ENCODE measurements around the gene ASB10.

The ASB10 gene

DNA sequence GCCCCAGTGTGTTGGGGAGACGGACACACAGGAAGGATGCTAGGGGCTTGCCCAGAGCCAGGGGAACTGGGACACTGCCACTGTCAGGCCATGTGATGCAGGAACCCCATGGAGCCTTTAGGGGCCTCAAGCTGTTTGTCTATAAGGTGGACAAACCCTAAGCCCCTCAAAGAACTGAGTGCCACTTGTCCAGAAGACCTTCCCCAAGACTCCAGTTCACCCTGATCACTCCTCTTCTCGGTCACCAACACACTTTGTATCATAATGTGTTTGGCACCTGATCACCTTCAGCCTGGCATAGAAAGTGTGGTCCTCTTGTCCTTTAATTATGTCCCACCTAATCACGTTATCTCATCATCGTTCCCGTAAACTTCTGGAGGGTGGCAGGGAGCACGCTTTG, 22.5 kb upstream of the ASB10 start:
- DNase-seq = no peak

DNA sequence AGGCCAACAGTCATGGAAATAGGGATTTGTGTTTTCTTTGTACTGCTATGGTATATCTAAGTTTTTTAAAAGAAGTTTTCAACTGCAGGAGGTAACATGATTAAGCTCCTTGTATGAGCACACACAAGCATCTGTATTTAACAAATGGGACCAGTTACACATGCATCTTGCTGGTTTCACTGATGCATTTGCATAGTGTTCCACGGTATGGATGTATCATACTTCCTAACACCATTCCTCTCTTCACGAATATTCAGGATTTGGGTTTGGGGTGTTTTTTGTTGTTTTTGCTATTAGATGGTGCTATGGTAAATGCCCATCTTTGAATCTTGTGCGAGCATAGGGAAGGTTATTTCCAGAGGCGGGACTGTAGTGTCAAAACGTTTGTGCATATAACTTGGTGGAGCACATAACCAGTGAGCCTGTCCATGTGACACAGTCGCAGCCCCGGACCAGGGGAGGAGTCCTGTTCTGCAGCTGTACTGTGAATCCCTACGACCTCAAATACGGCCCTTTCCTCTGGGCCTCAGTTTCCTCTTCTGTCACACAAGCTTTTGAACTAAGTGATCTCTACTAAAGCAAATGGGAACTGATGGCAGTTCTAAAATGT, 21.3 kb upstream of the ASB10 start:
- DNase-seq = no peak

DNA sequence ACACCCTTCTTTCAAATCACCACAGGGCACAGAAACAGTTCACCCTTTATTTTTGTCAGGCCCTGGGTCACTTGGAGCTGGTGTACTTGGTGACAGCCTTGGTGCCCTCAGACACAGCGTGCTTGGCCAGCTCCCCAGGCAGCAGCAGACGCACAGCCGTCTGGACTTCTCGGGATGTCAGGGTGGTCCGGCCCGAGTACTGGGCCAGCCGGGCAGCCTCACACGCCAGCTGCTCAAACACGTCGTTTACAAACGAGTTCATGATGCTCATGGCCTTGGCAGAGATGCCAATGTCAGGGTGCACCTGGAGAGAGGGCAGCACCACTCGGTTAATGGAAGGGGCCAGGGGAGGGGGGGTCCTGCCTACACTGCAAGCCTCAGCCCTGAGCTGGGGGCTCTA, 20.8 kb upstream of the ASB10 start:
- no peak for DNase-seq

DNA sequence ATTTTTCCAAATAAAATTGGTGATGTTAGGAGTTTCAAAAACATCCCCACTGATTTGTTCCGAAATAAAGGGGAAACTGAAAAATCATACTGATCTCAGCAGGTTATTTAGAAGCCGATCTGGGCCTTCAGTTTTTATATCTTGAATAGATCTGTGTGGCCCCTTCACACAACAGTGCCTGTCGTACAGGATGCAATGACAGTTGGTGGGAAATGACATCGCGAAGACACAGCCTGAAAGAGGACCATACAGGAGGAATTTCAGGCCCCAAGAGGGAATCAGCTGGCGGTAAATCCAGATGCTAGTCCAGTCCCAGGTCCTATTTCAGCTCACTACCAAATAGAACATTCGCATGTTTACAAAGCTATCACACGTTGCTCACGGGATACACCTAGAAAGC, 20.3 kb upstream of the ASB10 start:
- no peak for DNase-seq

DNA sequence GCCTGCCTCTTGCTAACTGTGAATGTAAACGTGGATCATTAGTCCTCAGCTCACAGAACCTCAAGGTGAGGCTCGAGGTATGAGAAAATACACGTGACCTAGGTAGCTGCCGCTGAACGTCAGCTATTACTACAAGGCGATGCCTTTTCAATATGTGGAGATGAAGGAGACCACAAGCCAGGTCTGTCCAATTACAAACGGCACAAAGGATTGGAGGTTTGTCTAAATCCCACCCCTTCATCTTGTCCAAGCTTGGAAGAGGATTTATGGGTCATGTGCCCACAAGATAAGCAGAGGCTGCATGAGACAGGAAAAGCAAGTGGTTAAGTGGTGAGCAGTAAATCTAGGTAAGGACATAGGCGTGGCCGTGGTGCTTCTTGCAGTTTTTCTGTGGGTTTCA, 19.9 kb upstream of the ASB10 start:
- DNase-seq = no peak

DNA sequence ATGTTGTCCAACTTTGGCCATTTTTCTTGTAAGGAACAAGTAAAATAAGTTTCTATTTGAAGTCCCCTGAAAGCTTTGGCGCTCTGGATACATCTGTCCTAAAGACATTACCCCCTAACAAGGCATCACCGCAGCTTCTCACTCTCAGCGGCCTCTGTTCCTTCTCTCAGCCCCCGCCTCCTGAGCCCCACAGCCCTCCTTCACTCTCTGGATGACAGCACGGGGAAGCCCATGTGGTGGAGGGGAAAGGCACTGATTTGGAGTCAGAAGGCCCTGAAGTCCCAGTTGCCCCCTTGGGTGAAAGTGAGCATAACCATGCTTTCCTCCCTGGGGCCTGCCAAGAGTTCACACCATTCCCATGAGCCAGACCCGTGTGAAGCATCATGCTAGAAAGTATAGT, 18.7 kb upstream of the ASB10 start:
- DNase-seq = no peak

DNA sequence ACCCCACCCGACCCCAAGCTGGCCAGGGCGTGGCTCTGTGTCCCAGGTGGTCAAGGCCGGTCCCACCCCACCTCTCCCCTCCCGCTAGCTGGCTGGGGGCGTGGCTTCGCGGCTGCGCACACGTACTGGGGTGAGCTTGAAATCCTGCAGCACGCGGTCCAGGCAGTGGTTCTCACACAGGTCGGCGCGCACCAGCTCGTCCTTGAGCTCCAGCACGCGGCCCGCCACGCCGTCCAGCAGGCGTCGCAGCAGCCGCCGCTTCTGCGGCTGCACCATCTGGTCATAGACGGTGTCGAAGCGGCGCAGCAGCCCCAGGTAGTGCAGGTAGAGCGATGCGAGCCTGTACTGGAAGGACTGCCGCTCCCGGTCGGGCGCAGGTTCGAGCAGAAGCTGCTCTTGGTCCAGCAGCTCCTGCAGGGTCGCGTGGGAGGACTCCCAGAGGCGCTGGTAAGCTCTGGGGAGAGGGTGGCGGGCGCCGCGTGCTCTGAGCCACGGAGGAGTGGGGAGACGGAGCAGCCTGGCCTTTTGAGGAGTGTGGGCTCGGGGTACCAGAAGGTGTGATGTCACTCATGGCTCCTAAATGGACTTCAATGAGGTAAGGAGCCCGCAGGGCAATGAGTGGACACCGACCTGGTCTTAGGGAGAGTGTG, 17.5 kb upstream of the ASB10 start:
- no peak for DNase-seq

DNA sequence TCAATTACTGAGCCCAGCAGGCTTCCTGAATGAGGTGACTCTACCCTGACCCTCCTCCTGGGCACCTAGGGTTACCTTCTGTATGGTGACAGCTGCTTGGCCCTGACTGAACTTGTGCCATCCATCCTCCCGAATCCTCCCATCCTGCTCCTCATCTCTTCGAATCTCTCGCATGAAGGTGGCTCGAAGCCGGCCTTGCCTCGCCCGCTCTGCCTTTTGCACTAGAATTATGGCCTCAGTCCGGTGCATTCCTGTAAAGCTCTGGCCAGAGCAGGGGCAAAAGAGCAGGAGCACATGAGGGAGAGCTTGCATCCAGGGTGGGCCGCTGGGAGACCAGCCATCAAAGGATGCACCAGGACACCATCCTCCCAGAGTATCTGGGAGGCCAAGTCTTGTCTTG, 15.8 kb upstream of the ASB10 start:
- no peak for DNase-seq

DNA sequence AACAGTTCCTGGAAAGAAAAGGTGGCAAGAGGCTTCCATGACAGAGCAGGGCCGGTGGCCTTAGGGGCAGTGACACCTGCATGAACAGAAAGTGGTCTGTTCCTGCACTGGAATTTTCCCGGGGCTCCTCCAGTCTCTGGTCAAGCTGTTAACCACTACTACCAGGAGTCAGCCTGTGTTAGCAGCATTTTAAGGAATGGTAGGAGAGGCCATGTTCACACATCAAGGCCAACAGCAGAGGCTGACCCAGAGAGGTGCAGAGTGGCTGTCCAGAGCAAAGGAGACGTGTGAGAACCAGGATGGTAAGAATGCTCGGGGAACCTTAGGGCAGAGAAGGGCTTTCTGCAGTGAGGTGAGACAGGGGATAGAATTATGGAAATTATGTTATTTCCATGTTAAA, 14.7 kb upstream of the ASB10 start:
- no peak for DNase-seq

DNA sequence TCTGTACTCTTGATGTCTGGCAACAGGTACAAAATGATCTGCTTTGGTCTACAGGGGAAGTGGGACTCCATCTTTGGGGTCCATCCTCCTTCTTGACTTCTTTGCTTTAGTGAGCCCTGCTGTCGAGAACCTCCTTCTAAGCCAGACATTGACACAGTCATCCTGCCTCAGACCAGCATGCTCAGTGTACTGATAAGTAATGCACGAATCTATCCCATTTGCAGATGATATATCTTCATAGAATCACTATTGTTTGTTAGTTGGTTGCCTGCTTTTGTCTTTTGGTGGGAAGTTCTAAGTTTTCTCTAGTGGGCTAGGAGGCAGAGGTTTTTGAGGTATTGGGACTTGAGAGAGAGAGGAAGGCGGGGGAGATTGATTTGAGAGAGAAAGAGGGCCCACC, 14.3 kb upstream of the ASB10 start:
- no peak for DNase-seq

DNA sequence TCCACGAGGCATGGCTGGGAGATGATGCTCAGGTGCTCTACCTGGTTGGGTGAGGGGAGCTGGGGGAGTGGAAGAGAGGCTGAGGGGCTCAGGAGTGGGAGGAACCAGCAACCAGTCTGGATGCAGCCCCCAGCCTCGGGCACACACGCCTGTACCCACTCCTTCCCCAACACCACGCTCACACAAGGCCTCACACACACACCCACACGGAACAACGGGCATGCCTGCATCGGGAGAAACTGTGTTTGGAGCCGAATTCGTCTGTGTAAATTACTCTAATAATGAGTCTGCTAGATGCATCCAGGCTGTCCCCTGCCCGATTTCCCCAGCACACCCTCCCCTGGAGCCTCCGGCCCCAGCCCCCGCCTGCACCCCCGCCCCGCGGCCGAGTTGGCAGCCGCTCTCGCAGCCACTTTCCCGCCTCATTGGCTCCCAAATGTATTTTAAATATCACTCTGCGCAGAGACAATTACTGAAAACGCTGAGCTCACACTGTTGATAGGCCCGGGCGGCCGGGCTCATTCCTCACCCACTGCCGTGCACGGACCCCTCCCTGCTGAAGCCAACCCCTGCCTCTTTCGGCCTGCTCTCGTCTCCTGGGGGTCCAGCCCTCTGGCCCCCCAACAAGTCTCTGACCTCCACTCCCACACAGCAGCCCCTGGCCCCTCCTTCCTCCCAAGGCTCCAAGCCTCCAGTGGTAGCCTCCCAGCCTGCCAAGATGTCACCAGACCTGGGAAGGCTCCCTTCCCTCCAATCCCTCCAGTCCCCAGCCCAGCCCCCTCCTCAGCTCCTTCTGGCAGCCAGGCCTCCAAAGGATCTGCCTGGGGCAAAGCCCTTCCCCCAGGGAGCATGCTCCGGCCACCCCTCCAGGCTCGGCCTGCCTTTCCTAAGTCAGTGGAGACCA, 12.1 kb upstream of the ASB10 start:
- DNase-seq = no peak

DNA sequence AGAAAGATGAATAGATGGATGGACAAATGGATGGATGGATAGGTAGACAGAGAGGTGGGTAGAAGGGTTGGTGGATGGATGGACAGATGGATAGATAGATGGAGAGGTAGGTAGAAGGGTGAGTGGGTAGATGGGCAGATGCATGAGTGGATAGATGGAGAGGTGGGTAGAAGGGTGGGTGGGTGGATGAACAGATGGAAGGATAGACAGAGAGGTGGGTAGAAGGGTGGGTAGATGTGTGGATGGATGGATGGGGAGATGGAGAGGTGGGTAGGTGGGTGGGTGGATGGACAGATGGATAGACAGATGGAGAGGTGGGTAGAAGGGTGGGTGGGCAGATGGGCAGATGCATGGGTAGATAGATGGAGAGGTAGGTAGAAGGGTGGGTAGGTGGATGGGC, 10.9 kb upstream of the ASB10 start:
- no peak for DNase-seq

DNA sequence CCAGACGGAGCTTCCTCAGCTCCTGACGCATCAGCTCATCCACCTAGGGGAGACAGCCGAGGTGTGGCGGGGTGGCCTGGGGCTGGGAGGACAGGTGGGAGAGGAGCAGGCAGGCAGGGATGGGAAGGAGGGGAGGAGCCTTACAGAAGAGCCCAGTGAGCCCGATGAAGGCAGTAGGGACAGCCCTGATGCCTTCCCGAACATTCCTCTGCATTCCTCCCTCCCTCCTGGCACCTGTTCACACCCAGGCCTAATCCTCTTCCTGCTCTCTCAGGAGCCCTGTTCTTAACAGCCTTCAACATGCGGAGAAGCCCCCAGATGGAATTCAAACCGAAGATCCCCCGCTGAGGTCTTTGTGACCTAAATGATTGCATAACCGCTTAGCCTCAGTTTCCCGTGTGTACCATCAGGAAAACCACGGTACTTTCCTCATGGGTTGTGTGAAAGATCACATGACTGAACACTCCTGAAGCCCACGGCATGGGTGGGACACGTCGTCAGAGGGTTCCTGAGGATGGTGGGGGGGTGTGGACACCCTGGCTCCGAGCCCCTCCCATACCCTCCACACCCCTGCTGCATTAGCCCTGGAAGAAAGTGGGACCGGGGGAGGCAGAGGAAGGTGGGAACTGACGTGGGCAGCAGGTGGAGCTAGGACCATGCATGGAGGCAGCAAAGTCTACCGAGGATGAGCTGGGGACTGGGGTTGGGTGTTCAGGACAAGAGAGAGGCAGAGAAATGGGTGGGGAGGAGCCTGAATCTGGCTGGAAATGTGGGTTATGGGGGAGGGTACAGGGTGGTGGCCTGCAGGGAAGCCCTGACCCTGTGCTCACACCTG, 8.8 kb upstream of the ASB10 start:
- DNase-seq = no peak

DNA sequence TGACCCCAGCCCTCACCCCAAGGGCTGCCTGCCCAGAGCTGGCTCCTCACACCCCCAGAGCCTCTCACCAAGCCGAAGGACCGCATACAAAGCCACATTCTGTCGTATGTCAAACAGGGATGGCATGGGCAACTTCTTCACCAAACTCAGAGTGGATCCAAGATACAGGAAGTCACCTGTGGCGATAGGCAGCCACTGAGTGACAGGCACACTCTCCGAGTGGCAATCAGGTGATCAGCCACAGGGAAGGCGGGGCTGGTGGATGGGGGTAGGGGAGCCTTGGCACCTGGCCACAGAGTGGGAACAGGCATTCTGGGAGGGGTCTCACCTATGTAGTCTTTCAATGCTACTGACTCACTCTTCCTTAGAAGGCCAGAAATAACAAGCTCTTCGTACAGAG, 7.1 kb upstream of the ASB10 start:
- DNase-seq = no peak

DNA sequence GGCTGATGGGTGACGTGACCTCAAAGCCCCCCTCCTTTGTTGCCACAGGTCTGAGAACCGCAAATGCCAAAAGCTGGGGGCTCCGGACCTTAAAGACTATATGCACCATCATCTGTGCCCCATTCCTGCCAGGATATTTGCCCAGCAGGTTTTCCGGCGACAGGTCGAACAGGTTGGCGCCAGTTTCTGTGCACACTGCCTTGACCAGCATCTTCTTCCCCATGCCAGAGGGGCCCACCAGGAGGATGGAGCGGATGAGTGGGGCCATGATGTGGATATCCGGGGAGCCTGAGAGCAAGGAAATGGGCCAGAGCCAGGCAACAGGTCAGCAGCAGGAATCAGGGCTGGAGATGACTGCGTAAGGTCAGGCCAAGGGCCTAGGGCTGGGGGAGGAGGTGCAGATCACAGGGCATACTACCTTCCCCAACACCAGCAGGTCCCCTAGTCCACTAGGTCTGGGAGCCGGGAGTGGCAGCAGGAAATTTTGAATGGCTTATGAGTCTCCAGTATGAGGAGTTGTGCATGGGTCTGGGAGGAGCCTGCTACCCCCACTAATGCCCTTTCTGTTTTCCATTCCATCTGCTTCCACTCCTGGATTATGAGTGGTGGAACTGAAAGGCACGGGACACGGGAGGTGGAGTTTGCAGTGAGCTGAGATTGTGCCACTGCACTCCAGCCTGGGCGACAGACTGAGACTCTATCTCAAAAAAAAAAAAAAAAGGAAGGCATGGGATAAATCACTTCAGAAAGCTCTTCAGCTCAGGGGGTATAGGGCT, 6.3 kb upstream of the ASB10 start:
- DNase-seq = no peak

DNA sequence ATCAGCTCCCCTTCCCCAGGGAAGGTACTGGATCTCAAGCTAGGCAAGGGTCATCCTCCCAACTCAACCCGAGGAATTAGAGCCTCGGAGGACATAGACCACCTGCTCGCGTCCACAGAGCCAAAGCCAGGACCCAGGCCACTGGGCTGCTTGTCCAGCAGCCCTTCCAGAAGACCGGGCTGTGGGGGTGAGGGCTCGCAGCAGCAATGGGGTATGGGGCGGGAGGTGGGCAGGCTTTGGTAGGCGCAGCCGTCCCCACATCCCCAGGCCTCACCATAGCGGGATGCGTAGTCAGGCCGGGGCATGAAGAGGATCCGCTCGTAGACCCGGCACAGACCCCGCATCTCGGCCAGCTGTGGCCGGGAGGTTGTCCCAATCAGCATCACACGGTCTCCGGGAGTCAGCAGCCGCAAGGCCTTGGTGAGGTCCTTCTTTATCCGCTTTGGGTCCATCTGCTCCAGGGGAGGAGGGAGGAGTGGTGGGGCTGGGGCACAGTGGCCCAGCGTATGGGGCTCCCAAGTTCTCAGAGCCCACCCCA, 5.0 kb upstream of the ASB10 start:
- DNase-seq = no peak

DNA sequence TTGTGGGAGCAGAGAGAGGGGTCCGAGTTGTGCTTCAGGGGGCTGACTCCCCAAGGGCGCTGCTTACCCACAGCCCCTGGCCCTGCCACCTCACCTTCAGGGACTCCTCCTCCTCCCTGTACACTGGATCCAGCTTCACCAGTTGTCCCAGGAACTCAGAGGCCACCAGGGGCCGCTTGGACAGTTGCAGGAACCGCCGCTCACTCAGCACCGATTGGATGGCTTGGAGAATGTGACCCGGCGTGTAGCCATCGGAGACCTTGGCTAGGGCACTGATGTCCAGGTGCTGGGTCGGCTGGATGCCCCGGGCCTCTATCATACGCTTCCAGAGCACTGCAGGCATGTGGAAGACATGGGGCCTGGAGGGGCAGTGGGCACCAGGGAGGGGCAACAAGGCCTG, 4.5 kb upstream of the ASB10 start:
- no peak for DNase-seq

DNA sequence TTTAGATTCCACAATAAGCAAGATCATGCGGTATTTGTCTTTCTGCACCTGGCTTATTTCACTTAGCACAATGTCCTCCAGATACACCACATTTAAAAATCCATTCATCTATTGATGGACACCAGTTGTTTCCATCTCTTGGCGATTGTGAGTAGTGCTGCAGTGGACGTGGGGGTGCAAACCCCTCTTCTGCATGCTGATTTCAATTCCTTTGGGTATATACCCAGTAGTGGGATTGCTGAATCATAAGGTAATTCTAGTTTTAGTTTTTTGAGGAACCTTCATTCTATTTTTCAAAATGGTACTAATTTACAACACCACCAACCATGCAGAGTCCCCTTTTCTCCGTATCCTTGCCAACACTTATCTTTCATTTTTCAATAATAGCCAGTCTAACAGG, 2.0 kb upstream of the ASB10 start:
- DNase-seq = no peak

DNA sequence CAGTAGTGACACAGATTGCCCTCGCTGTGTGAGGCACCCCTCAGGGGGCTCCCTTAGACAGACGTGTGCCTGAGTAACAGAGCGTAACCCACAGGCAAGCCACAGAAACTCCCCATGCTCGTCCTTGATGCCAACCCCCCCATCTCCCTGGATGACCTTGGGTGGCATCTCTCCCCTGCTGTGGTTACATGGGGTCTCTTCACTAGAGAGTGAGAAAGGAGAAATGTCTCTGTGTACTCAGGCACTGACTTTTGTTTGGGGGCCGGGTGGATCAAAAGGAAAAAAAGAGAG, 1.1 kb upstream of the ASB10 start:
- no peak for DNase-seq

DNA sequence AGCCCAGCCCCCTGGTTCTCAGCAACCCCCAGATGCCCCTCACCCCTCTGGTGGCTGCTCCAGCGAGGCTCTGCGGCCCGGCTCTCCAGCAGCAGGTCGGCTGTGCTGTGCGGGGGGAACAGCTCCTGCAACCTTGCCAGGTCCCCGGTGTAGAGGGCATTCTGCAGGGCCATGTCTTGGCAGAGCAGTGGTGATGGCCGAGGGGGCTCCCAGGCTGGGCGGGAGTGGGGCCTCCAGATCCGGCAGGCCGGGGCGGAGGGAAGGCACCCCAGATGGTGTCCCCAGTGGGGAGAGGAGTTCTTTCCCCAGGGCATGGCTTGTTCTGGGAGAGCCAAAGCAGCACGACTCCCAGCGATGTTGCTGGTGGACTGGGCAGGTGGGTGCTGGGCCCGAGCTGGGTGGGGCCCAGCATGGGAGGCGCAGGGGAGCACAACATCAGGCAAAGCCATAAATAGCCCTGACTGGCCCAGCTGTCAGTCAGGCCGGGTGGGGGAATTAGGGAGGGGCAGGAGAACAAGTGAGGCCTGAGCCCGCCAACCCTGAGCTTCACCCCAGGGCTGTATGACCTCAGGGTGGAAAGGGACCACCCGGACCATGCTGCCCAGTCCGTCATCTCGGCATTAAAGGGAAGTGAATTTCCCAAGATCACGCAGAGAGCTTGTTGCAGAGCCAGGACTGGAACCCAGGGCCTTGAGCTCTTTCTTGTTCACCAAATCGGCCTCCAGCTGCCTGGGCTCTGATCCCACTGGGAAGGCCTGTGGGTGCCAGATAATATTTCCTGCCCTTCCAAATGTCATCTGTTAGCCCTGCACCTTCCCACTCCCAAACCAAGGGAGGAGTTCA, 580 bp upstream of the ASB10 start:
- no peak for DNase-seq

Measured in stimulated activated CD4-positive, alpha-beta T cell treated with anti-CD3 and anti-CD28 coated beads, Interleukin-15, amount 100 ng/mL, for 24 hours (primary cell).